PFSK-1 (cell line): ENCODE measurements around the gene SRRM2.

Experiments
- POLR2AphosphoS5 ChIP-seq: IDR thresholded peaks from 2 replicates; pipeline ENCODE4 v1.6.1; 2012; ENCODE audit warnings: low read depth, mild to moderate bottlenecking, control low read depth, low read length, moderate library complexity
- REST ChIP-seq, 2 experiments: IDR thresholded peaks; 2 replicates each; pipeline versions ENCODE4 v1.6.1 to v1.8.0; 2011 to 2012; ENCODE audit warnings: low read depth in 2 of 2, low read length in 2 of 2, control low read depth in 1 of 2, inconsistent platforms in 1 of 2, mild to moderate bottlenecking in 1 of 2, moderate library complexity in 1 of 2; ENCODE audit not compliant: insufficient read depth in 1 of 2
- SIN3A ChIP-seq: IDR thresholded peaks from 2 replicates; pipeline ENCODE4 v1.6.1; 2012; ENCODE audit warnings: mild to moderate bottlenecking, low read length, moderate library complexity, borderline replicate concordance; ENCODE audit not compliant: insufficient read depth
- TAF1 ChIP-seq: IDR thresholded peaks from 2 replicates; pipeline ENCODE4 v1.6.1; 2012; ENCODE audit warnings: low read length, control low read depth, borderline replicate concordance; ENCODE audit not compliant: insufficient read depth

DNA sequence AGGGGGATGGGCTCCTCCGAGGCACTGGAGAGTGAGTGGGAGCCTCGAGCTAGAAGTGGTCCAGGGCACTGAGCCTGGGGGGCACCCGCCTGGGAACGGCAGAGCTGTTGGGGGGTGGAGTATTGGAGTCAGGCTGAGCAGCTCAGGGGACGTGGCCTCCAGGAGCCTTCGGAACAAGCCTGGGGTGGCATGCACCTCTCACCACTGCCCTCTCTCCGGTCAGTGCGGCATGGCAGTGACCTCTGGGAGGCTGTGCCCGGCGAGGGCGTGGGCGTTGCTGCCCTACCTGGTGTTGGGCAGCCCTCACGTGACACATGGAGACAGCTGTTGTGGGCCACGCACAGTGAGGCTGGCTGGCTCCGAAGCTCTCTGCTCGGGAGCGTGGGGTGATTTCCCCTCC is 46.4 kb upstream of the SRRM2 start:
- no peak for TF ChIP-seq POLR2AphosphoS5
- no peak for TF ChIP-seq TAF1
- no peak for TF ChIP-seq REST (IDR thresholded peaks at IDR 0.05; ENCODE audit: insufficient read depth in 1 of 2, low read depth in 2 of 2, low read length in 2 of 2)
- no peak for TF ChIP-seq SIN3A
